Measurements from ENCODE around the gene CANX.
"Not testable (repeated sequence)": the region's sequence is repeated elsewhere in the genome, so short reads cannot be mapped to it uniquely, and the experiment has no call there.

The CANX gene, protein sequence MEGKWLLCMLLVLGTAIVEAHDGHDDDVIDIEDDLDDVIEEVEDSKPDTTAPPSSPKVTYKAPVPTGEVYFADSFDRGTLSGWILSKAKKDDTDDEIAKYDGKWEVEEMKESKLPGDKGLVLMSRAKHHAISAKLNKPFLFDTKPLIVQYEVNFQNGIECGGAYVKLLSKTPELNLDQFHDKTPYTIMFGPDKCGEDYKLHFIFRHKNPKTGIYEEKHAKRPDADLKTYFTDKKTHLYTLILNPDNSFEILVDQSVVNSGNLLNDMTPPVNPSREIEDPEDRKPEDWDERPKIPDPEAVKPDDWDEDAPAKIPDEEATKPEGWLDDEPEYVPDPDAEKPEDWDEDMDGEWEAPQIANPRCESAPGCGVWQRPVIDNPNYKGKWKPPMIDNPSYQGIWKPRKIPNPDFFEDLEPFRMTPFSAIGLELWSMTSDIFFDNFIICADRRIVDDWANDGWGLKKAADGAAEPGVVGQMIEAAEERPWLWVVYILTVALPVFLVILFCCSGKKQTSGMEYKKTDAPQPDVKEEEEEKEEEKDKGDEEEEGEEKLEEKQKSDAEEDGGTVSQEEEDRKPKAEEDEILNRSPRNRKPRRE

DNA sequence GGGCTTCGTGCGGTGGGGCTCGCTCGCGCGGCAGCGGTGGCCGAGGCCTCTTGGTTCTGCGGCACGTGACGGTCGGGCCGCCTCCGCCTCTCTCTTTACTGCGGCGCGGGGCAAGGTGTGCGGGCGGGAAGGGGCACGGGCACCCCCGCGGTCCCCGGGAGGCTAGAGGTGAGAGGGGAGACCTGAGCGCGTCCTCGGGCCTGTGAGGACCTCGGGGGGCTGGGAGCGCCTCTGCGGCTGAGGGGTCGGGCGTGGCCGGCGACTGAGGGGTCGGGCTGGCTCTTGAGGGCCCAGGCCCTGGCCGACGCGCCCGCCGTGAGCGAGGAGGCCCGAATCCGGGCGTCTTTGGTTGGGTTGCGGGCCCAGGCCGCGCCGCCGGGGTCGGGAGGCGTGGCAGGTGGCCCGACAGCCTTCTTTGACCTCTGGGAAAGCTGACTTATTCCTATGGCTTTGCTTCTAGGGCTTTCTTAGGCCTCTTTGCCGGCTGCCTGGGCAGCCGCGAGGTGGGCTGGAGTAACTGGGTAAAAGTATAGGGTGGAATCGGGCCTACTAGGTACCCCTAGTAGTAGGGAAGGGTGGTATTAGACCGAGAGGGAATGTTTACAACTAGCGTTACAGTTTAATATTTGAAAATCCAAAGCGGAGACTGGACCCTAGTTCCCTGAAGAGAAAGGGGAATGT lies at the start of gene CANX:
CANX (plus strand) TSS at position 33 of the 681 bp plus-strand sequence. CDS start 6,715 bp downstream, outside the sequence.
- DNase-seq (ENCODE audit: insufficient read length, low spot score) (peak; percentile 92), FAIRE-seq (no peak)

DNA sequence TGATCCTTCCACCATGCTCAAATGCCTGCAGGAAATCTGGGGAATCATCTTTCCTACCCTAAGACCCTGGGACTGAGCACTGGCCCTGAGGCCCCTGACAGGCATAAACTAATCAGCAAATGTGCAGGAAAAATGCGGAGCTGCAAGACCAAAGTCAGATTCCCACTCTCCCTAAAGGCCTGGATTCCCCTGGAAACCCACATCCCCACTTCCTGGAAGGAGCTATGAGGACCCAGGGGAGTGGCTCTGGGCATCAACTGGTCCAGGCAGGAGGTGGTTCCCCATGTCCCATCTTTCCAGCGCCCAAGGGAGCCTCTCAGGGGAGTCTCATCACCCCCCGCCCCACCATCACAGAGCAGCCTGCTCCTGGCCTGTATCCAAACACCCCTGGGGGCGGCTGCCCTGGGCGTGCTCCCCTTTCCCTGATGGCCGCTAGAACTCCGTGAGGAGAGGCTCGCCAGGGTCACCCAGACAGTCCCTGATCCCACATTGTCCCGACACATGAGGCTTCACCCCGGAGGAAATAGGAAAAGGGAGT lies 49.5 kb upstream of the CANX start:
- FAIRE-seq; DNase-seq (ENCODE audit: insufficient read length, low spot score): not testable (repeated sequence)

DNA sequence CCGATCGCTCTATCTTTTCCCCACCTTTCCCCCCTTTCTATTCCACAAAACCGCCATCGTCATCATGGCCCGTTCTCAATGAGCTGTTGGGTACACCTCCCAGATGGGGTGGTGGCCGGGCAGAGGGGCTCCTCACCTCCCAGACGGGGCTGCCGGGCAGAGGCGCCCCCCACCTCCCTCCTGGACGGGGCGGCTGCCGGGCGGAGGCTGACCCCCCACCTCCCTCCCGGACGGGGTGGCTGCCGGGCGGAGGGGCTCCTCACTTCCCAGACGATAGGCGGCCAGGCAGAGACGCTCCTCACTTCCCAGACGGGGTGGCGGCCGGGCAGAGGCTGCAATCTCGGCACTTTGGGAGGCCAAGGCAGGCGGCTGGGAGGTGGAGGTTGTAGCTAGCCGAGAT lies 48.5 kb upstream of the CANX start:
- FAIRE-seq; DNase-seq (ENCODE audit: insufficient read length, low spot score): not testable (repeated sequence)

DNA sequence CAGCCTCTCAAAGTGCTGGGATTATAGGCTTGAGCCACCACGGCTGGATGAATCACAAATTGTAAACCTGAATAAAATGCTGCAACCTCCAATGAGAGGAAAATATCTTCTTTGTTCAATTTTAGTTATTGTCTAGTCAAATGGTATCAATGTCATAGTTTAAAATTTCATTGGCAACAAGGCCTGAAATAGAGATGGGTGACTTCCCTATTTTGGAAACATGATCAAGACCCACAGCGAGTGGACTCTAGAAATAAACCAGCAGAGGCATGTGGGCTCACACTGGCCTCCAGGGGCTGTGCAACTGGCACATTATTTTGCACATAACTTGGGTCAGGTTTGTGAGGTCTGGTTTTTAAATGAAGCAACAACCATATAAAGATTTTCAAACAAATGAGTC lies 45.6 kb upstream of the CANX start:
- FAIRE-seq; DNase-seq (ENCODE audit: insufficient read length, low spot score): not testable (repeated sequence)

DNA sequence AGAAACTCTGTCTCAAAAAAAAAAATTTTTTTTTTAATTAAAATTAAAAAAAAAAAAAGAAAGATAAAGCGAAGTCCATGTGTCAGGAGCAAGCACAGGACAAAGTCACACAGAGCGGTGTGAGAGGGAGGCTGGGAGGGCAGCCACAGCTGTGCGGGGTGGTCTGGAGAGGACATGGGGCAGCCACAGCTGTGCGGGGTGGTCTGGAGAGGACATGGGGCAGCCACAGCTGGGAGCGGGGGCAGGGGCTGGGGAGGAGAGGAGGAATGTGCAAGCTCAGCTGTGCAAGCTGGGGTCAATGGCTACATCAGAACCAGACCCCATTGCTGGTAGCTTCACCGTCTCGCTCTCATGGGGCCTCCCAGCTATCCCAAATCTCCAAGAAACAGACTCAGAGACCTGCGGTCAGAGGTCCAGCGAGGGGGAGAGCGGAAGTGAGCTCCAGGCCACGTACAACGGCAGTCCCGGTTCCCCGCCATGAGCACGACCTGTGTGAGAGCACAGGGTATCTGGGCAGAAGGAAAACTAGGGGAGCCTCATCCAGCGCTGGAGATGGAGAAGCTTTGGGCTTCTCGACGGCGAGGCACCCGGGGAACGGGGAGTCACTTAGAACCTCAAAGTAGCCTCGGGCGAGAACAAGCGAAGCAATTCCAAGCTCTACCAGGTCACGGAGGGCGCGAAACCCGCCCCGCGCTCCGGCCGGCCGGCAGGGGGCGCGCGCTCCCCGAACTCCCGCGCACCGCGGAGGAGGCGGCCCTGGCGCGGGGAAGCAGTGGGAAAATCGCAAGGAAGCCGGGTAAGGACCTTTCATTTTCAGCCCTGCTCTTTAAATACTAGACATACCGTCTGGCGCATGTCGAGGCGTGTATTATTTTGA lies 41.2 kb upstream of the CANX start:
- FAIRE-seq, result peak; percentile 93
- DNase-seq (ENCODE audit: insufficient read length, low spot score), result not testable (repeated sequence)

DNA sequence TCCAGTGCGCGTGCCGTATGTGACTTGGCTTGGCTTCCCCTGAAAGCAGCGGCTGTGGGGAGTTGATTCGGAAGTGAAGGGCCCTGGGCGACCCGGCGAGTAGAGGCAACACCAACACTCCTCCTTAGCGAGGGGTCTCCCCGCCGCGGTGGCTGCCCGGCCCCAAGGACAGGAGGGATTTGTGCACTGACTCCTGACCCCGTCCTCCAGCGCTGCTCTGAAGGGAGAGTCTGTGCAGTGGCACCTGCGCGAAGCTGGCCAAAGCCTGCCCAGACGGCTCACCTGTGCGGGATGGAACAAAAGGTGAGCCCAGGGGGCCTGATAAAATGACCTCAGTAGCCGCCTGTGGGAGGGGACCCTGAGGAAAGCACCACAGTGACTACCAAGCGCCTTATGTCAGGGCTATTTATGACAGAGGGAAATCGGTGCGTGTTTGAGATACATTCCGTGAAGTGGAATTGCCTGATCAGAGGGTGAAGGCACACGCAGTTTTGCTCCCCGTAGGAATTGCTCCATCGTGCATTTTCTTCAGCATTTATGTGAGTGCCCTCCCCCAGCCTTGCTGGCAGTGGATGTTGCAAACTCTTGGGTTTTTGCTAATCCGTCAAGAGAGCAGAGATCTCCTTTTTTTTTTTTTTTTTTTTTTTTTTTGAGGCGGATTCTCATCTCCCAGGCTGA lies 40.4 kb upstream of the CANX start:
- DNase-seq (ENCODE audit: insufficient read length, low spot score); FAIRE-seq: not testable (repeated sequence)

DNA sequence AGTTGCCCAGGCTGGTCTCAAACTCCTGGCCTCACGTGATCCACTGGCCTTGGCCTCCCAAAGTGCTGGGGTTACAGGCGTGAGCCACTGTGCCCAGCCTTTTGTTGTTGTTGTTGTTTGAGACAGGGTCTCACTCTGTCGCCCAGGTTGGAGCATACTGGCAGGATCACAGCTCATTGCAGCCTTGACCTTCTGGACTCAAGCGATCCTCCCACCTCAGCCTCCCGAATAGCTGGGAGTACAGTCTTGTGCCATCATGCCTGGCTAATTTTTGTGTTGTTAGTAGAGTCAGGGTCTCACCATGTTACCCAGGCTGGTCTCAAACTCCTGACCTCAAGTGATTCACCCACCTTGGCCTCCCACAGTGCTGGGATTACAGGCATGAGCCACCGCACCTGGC lies 37.1 kb upstream of the CANX start:
- FAIRE-seq; DNase-seq (ENCODE audit: insufficient read length, low spot score): not testable (repeated sequence)

DNA sequence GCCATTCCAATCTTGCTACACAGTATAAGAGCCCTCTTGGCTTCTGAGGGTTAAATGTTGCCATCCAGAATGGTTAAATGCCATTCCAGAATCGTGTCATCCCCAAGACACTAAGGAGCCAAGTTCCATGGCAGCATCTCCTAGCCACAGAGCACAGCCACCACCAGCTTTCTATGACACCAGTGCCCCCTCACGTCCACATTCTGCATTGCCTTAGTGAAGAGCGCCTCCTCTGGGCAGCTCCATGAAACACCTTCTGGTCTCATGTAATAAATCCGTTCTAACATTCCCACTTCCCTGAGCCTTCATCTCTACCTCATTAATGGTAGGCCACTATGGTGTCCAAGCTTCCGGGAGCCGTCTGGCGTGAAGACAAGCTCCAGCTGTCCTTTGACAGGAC lies 30.4 kb upstream of the CANX start:
- no peak for FAIRE-seq
- no peak for DNase-seq (ENCODE audit: insufficient read length, low spot score)

DNA sequence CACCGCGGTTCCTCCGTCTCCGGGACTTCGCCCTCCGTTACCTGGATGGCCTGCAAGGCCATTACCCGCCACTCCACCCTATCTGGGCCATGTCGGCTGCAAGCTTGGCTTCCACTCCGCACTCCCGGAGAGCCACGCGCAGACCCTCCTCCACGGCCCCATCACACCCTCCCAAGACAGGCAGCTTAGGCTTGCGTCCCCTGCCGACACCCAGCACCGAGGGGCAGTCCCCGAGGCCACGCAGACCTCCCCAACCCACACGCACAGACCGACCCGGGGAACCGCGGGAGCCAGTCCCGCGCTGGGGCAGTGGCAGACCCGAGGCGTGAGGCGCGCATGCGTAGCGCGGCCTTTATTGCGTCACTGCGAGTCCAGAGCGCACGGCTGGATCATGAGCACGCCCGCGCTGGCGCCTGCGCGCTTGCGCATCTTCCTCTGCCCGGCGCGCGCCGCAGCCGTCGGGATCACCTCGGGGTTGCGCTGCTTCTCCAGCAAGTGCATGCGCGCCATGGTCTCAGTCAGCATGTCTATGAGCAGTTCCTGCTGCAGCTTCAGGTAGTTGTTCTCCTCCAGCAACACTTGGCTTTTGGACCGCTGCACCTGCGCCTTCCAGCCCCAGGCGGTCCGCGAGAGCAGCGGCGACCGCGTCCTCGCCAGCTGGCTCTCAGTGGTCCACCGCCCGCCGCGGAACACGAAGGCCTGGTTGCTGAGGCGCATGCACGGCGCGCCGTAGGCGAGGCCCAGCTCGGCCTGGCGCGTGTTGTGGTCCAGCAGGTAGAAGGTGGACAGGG lies 20.3 kb upstream of the CANX start:
- FAIRE-seq (peak; percentile 91), DNase-seq (ENCODE audit: insufficient read length, low spot score) (peak; percentile 87)

DNA sequence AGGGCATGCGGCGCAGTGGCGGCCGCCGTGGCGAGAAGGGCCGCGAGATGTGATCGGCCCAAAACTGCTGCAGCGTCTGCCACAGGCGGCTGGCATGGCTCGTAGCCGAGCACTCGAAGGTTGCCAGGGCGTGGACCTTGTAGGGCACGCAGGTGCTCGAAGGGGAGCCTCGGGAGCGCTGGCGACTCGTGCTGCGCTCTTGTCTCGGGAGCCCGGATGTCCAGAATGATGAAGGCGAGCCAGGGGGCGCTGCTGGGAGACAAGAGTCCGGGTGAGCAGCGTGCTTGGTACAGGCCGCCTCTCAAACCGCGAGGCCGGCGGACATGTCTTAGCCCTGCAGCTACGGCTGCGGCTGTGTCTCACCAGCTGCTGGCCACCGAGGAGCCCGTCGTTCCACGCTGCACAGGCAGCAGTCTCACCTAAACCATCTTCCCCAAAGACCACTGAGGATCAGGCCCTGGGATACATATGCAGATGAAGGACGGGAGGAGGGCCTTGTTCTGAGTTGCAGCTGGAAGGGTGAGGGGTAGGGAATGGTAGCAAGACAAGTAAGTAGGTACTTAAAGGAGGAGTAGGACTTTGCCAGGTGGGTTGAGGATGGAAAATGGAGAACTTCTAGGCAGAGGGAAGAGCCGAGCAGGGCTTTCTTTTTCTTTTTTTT lies 19.6 kb upstream of the CANX start:
- peak; percentile 45 for FAIRE-seq
- no peak for DNase-seq (ENCODE audit: insufficient read length, low spot score)

DNA sequence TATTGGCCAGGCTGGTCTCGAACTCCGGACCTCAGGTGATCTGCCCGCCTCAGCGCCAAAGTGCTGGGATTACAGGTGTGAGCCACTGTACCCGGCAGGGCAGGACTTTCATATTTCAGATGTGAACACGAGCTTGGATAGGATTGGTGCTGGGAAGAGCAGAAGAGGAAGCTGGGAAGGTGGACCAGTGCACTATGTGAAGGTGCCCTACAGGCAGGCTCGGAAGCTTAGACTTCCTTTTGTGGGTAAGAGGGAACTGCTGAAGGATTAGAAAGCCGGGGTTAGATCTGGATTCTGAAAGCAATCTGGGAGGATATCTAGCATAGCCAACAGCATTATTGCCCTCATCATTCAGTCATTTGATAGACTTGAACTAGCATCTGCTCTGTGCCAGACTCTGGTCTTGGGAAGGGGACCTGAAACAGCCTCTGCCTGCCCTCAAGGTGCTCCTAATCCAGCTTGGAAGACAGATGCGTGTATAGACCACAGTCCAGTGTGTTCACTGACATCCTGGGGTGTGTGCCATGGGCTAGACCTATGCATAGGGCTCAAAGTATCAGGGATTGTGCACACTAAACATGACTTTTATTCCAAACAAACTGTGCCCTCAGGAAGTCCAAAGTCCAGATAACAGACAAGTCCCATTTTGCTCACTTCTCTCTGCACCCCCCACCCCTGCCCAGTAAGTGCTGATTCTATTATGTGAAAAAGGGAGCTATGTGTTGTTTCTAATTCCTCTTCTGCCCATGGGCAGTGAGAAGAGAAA lies 18.6 kb upstream of the CANX start:
- DNase-seq (ENCODE audit: insufficient read length, low spot score), result no peak
- FAIRE-seq, result no peak

DNA sequence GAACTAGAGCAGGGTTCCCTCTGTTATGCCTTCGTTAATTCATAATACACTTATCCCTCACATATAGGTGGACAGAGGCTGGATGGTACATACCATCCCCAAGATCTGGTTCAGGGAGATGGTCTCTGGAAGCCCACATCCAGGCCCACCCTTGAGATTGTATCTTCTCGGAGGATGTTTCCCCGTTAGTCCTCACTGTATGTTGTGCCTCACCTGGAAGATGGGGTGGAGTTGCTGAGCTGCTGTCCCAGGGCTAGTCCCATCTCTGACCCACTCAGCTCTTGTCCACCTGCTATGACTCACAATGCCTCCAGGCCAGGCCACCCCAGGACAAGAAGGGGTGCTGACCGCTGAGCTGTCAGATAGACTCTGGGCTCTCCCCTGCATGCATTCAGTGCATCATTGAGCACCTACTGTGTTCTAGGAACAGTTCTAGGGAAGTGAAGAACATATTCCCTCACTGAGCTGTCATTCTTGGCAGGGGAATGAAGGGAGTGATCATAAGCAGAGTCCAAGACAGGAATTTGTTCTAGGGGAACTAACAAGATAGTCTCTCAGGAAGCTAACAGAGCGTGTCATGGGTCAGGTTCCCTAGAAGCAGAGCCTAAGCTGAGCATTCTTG lies 17.9 kb upstream of the CANX start, which contains the start of gene CBY3:
CBY3 (minus strand) TSS at position 255 of the 622 bp plus-strand sequence; CDS start at position 139, 116 bp downstream.
- FAIRE-seq (no peak), DNase-seq (ENCODE audit: insufficient read length, low spot score) (no peak)

DNA sequence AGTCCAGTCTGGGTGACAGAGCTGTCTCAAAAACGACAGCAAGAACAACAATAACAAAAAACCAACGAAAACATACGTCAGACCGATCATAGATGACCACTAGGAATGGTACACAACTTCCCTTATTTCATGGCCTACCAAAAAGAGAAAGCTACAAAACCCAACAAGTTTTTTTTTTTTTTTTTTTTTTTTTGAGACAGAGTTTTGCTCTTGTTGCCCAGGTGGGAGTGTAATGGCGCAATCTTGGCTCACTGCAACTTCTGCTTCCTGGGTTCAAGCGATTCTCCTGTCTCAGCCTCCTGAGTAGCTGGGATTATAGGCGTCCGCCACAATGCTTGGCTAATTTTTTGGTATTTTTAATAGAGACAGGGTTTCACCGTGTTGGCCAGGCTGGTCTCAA lies 9.6 kb upstream of the CANX start:
- DNase-seq (ENCODE audit: insufficient read length, low spot score); FAIRE-seq: not testable (repeated sequence)

DNA sequence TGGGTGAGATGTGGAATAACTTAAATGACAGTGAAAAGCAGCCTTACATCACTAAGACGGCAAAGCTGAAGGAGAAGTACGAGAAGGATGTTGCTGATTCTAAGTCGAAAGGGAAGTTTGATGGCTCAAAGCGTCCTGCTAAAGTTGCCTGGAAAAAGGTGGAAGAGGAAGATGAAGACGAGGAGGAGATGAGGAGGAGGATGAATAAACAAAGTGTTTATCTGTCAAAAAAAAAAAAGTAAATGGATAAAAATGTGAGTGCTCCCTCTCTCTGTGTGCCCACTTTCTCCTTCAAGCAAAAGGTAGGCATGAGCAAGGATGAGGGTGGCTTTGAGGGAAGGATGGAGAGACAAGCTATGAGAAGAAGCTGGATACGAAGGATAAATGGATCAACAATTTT lies 4.2 kb upstream of the CANX start:
- no peak for DNase-seq (ENCODE audit: insufficient read length, low spot score)
- no peak for FAIRE-seq

DNA sequence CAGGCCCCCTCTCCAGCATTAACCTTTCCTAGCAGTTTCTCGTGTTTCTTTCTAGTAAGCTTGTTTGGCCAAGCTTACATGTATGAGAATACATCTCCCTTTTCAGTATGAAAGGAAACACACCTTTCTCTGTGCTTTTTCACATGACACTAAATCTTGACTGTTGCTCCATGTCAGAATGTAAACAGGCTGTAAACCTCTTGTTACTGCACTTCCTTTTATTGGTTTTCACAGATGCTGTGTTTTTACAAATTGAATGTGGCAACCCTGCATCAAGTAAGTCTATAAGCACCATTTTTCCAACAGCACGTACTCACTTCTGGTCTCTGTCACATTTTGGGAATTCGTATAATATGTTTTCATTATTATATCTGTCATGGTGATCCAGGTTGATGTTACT lies 2.2 kb upstream of the CANX start:
- DNase-seq (ENCODE audit: insufficient read length, low spot score) (no peak), FAIRE-seq (no peak)

DNA sequence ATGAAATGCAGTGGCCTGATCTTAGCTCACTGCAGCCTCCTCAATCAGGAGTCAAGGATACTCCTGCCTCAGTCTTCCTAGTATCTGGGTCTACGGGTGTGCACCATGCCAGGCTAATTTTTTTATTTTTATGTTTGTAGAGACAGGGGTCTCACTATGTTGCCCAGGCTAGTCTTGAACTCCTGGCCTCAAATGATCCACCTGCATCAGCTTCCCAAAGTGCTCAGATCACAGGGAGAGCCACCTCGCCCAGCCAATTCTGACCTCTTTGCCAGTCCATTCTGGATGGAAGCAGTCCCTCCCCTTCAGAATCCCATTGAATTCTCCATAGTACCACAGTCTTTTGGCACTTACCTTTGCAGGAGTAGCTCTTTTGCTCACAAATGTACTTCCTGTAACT lies 1.7 kb upstream of the CANX start:
- no peak for FAIRE-seq

DNA sequence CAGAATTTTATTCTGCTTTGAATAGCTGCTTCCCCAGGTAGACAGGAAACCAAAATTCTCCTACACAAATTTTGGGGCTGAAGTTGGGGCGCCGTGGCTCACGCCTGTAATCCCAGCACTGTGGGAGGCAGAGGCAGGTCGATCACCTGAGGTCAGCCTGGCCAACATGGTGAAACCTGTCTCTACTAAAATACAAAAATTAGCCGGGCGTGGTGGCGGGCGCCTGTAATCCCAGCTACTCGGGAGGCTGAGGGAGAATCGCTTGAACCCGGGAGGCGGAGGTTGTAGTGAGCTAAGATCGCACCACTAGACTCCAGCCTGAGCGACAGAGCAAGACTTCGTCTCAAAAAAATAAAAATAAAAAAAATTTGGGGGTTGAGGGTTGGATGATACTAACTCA lies 1.2 kb upstream of the CANX start:
- not testable (repeated sequence) for FAIRE-seq; DNase-seq (ENCODE audit: insufficient read length, low spot score)

More for the DNA sequence above, 1.7 kb upstream of the CANX start:
- no peak for DNase-seq (ENCODE audit: insufficient read length, low spot score)

Data from GM19239 (cell line).